Islet precursor cell (in vitro differentiated cells): Measurements from ENCODE around the gene ZNF563.
"Not testable (repeated sequence)": the region's sequence is repeated elsewhere in the genome, so short reads cannot be mapped to it uniquely, and the experiment has no call there.

Experiments used
- DNase-seq: peaks from one replicate; pipeline ENCODE4 v3.0.0-alpha.2; 2018

Gene ZNF563

DNA sequence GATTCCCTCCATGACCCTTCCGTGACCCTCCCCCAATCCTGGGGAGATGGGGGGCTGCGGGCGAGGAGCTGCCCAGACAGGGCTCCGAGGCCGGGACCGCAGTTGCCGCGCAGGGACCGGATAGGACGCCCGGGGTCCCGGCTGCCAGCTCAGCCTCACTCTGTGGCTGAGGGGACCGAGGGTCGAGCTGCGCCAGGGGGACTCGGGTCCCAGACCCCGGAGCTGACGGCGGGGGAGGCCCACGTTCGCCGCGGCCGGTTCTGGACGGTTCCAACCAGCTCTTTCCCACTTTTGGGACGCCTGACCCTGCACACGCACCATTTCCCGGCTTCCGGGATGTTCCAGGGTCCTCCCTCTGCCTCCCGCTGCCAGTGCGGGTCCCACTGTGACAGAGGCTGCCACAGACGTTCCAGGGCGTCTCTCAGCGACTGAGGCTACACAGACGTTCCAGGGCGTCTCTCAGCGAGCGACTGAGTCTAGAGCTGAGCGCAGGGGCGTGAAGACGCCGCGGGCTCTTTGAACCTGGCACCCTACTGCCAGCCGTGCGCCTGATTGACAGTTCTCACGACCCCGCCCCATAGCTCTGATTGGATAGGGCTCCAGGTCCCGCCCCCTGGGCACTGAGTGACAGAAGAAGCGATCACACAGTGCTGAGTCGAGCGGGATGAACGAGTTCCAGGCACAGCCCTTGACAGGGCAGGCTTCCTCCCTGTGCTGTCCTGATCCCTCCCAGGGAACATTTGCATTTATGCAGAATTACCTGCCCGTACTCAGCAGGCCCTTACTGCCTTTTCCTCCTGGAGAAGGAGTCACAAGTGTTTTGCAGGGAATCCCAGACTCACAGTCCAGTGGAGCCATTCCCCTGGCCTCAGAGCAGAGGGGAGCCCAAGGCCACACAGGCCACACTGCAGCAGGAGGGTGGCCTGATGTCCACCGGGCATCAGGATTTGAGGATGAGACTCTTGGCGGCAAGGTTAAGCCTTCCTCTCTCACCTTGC is at the start of gene ZNF563:
ZNF563 (minus strand) TSS at position 472 of the 998 bp plus-strand sequence; CDS start at position 321, 151 bp downstream.
- DNase-seq: peak; percentile 98

DNA sequence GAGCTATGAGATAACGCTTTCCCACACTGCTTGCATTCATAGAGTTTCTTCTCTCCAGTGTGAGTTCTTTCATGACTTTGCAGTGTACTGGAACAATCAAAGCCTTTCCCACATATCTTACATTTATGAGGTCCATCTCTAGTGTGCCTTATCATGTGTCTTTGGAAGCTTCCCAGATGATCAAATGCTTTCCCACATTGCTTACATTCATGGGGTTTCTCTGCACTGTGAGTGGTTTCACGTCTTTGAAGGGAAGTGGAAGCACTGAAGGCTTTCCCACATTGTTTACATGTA is 47.0 kb upstream of the ZNF563 start:
- DNase-seq: no peak

DNA sequence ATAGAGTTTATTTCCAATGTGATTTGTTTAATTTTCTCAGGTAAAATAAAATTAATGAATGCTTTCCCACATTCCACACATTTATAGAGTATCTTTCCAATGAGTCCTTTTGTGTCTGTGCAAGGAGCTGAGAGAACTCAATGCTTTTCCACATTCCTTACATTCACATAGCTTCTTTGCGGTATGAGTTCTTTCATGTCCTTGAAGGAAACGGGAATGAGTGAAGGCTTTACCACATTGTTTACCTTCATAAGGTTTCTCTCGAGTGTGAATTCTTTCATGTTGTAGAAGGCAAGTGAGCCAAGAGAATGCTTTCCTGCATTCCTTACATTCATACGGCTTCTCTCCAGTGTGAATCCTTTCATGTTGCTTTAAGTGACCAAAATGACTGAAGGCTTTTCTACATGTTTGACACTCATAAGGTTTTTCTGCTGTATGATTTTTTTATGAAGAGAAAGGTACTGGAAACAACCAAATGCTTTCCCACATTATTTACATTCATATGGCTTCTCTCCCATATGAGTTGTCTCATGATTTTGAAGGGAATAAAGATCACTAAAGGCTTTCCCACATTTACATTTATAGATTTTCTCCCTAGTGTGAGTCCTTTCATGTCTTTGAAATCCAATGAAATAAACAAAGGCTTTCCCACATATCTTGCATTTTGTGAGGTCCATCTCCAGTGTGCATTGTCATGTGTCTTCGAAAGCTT is 46.5 kb upstream of the ZNF563 start:
- no peak for DNase-seq

DNA sequence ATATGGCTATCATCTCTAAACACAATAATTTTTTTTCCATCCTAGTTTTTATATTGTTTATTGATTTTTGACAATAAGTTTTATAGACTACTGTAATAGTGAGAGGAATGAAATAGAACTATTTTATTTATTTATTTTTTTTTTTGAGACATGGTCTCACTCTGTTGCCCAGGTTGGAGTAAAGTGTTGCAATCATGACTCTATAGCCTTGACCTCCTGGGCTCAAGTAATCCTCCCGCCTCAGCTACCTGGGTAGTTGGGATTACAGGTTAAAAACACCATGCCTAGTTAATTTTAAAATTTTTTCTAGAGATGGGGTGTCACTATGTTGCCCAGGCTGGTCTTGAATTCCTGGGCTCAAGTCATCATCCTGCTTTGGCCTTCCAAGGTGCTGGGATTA is 40.6 kb upstream of the ZNF563 start:
- no peak for DNase-seq

DNA sequence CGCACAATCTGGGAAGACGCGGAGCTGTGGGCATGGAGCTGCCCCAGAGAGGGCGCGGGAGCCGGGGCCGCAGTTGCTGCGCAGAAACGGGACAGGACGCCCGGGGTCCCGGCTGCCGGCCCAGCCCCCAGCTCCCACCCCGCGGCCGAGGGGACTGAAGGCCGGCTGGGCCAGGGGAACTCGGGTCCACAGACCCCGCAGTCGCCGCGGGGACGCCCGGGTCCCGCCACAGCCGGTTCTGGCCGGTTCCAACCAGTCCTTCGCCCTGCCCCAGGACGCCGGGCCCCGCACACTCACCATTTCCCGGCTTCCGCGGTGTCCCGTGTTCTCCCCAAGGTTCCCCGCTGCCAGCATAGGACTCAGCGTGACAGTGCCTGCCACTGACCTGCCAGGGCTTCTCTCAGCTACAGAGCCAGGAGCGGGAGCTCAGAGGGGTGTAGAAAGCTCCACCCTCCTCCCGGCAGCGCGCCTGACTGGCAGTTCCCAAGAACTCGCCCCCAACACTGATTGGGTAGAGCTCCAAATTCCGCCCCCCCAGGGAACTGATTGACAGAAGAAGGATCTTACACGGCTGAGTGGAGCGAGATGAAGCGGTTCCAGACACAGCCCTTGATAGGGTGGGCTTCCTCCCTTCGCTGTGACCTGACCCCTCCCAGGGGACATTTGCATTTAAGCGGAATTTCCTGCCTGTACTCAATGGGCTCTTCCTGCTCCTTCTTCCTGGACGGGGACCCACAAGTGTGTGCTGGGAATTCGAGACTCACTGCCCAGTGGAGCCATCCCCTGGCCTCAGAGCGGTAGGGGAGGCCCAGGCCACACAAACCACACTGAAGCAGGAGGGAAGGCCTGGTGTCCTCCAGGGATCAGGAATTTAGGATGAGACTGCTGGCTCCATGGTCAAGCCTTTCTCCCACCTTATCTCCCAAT is 32.1 kb upstream of the ZNF563 start, which contains the start of gene ZNF442:
ZNF442 (minus strand) TSS at position 448 of the 927 bp plus-strand sequence. CDS start 2,052 bp downstream, outside the sequence.
- peak; percentile 98 for DNase-seq

DNA sequence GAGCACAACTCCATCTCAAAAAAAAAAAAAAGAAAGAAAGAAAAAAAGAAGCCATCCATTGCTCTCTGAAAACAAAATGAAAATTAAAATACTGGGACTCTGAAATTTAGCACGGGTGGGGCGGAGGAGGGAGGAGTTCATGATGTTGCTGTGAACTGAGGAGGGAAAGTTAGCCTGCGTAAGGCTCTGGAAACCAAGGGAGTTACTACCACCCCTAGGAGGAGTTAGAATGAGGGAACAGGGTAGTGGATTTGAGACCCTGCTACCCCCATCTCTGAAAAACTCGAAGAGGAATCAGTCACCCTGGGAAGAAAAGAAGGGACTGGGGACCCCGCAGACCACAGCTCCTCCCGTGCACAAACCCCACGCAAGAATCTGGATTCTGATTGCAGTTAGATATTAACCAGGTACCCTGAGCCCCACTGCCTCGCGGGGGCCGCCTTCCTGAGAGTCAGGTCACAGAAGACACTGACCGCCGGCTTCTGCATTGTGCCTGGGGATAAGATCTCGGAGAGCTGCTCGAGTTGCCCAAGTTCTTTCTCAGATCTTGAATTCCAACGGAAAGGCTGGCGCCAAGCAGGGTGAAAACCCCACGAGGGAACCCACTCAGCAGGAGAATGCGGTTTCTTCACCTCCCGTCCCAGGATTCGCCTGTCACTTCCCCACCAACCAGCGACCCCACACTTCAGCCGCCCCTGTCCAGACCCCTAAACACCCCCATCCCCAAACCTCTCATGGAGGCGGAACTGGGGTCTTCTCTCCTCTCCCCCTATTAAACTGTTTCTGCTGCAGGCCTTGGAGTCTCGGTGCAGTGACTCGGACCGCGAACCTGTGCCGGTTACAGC is 31.2 kb upstream of the ZNF563 start:
- DNase-seq: peak; percentile 52

DNA sequence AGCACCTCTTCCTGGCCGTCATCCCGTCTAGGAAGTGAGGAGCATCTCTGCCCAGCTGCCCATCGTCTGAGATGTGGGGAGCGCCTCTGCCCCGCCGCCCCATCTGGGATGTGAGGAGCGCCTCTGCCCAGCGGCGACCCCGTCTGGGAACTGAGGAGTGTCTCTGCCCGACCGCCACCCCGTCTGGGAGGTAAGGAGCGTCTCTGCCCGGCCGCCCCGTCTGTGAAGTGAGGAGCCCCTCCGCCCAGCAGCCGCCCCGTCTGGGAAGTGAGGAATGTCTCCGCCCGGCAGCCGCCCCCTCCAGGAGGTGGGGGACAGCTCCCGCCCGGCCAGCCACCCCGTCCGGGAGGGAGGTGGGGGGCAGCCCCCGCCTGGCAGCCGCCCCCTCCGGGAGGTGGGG is 28.8 kb upstream of the ZNF563 start:
- DNase-seq: not testable (repeated sequence)

DNA sequence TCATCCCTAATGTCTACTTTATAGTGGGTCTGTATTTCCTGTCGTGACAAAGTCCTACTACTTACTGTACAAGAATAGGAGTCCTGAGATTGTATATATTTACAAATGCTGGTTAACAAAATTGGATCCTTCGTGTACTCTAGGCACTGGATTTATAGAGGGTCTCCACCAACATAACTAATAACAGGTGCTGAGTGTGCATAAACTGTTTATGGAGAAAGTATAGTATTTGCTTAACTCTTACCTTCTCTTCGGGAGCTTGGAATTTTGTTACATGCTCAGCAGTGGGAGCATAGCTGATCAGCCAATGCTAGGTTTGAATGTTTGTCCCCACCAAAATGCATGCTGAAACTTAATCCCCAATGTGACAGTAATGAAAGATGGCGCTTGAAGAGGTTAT is 19.9 kb upstream of the ZNF563 start:
- no peak for DNase-seq

DNA sequence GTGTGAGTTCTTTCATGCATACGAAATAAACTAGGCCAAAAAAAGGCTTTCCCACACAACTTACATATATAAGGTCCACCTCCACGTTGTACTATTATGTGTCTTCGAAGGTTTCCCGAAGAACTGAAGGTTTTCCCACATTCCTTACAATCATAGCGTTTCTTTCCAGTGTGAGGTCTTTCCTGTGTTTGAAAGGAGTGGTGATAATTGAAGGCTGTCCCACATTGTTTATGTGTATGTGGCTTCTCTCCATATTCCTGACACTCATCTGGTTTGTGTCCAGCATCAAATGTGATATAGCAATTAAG is 17.4 kb upstream of the ZNF563 start:
- no peak for DNase-seq

DNA sequence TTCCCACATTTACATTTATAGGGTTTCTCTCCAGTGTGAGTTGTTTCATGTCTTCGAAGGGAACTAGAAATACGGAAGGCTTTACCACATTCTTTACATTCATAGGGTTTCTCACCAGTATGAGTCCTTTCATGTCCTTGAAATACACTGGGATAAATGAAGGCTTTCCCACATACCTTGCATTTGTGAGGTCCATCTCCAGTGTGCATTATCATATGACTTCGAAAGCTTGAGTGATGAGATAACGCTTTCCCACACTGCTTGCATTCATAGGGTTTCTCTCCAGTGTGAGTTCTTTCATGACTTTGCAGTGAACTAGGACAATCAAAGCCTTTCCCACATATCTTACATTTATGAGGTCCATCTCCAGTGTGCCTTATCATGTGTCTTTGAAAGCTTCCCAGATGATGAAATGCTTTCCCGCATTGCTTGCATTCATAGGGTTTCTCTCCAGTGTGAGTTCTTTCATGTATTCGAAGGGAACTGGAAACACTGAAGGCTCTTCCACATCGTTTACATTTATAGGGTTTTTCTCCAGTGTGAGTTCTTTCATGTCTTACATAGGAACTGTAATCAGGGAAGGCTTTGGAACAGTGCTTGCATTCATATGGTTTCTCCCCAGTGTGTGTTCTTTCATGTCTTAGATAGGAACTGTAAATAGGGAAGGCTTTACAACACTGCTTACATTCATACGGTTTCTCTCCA is 16.9 kb upstream of the ZNF563 start:
- no peak for DNase-seq

DNA sequence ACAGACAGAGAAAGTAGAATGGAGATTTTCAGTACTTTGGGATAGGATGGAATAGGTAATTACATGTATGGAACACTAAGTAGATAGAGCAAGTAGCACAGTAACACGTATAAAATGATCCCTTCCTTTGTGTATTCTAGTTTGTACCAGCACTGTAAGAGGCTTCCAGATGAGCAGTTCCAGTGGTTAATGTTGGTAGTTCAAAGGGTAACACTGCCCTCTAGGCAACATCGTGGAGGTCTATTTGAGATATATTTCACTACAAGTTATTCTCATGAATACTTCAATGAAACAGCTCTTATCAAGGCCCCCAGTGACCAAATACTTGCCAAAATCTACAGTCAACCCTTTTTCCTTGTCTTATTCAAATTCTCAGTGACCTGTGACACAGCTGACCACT is 13.5 kb upstream of the ZNF563 start:
- no peak for DNase-seq

DNA sequence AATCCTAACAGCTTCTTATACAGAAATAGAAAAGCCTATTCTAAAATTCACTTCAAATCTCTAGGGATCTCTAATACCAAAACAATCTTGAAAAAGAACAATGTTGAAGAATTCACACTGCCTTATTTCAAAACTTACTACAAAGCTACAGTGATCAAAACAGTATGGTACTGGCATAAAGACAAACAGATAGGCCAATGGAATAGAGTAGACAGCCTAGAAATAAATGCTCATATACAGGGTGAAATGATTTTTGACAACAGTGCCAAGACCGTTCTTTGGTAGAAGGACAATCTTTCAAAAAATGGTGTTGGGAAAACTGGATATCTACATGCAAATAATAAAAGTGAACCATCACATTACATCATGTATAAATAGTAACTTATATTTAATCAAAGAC is 11.8 kb upstream of the ZNF563 start:
- DNase-seq: no peak

DNA sequence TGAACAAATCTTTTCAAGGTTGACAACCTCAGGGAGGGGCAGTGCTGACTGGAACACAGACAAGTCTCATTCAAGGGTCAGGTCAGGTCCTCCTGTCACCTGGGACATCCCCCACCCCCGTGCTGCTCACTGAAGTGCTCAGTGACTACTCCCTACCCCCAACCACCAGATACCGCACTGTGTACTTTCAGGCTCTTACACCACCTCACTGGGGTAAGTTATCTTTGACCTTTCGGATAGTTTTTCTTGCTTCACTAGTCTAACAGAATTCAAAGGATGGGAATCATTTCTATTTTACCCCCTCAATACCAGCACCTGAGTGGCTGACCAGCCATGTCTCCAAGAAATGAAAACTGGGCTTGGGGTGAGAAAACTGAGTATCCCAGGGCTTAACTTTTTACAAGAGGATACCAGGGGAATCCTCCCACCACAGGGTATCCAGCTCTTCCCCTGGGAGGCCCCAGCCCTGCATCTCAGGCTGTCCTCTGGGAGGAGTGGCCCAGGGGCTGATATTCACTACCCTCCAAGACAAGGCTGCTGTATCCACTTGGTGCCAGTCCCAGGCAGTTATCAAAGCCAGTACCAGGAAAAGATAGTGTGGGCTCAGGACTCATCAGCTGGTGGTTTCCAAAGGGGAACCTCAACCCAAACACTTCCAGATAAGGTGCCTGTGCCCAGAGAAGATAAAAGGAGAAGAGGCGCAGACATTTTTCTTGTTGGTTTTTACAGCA is 2.1 kb downstream of the ZNF563 start:
- DNase-seq: no peak

DNA sequence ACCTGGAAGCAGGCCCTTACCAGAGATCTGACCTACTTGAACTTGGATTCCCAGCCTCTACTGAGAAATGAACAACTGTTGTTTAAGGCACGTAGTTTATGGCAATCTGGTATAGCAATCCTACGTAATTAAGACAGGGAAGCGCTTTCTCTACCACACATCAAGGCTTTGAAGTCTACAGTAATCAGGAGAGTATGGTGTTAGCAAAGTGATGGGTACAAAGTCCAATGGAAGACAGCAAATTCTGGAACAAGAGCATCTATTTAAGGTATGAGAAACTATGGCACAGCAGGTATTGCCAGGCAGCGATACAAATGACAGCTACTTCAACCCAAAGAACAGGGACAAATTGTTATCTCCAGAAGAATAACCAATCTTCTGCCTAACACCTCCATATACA is 3.1 kb downstream of the ZNF563 start:
- no peak for DNase-seq

DNA sequence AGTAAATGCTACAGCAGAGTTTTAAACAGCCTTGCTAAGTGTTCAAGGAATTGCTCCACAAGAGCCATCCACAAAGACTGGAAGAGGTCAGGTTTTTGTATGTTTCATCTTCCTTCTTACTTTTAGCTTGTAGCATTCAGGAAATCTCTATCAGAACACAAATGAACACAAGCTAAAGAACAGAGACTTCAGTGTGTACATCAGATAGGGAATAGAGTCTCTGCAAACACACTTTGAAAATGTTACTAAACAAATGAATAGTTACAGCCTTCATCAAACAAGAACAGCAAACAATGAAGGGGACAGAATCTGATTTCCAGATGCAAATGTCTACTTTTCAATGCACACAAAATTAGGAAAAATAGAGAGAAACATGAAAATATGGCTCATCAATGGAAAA is 7.7 kb downstream of the ZNF563 start:
- no peak for DNase-seq

DNA sequence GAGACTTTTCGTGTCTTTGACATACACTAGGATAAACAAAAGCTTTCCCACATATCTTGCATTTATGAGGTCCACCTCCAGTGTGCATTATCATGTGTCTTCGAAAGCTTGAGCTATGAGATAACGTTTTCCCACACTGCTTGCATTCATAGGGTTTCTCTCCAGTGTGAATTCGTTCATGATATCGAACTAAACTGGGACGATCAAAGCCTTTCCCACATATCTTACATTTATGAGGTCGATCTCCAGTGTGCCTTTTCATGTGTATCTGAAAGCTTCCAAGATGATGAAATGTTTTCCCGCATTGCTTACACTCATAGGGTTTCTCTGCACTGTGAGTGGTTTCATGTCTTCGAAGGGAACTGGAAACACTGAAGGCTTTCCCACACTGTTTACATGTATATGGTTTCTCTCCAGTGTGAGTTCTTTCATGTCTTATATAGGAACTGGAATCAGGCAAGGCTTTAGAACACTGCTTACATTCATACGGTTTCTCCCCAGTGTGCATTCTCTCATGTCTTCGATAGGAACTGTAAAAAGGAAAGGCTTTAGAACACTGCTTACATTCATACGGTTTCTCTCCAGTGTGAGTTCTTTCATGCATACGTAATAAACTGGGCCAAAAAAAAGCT is 14.5 kb downstream of the ZNF563 start:
- DNase-seq: no peak

DNA sequence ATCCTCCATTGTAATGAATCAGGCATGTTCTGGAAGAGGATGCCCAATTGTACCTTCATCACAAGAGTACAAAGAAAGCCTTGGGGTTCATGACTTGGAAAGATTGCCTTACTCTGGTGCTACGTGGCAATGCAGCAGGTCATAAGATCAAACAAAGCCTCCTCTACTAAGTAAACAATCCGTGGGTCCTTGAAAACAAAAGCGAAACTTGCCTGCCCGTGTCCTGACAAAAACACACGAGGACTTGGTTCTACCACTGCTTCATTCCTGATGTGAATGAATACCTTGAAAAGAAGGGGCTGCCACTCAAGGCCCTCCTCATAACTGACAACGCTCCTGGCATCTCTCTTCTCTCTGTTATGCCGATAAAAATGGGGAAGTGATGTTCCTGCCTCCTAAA is 18.9 kb downstream of the ZNF563 start:
- no peak for DNase-seq

DNA sequence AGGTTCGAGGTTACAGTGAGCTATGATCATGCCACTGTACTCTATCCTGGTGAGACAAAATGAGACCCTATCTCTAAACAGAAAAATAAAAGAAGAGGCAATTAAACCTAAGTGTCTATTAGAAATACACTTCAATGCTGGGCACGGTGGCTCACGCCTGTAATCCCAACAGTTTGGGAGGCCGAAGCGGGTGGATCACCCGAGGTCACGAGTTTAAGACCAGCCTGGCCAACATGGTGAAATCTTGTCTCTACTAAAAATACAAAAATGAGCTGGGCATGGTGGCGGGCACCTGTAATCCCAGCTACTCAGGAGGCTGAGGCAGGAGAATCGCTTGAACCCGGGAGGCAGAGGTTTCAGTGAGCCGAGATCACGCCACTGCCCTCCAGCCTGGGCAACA is 24.5 kb downstream of the ZNF563 start:
- DNase-seq: not testable (repeated sequence)

DNA sequence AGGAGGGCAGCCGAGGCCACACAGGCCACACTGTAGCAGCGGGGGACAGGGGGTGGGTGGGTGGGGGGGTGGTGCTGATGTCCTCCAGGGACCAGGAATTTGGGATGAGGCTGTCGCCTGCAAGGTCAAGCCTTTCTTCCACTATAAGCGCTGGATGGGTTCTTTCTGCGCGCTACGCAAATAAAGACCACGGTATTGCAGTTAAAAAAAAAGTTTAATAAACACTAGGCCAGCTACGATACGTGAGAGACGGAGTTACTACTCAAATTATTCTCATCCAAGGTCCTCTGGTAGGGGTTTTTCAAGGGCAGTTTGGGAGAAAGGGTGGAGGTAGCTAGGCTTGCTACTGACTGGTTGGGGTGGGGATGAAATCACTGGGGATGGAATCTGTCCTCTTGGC is 38.2 kb downstream of the ZNF563 start:
- DNase-seq: no peak
